T-helper 9 cell (primary cell): ENCODE data around the gene SKIC2.
A peak's percentile ranks its signal among the peaks of the same experiment; 100 is the strongest.
"Not testable (repeated sequence)": the region's sequence is repeated elsewhere in the genome, so short reads cannot be mapped to it uniquely, and the experiment has no call there.

Experiments used
- DNase-seq: peaks from one replicate; pipeline ENCODE4 v3.0.0-alpha.2; 2020
- total RNA-seq, 2 donors: gene quantifications; one replicate each; lab custom pipeline; 2026; lab: John Stamatoyannopoulos, UW

Gene SKIC2
- 132 to 158 reads per million in 2 donors for total RNA-seq

DNA sequence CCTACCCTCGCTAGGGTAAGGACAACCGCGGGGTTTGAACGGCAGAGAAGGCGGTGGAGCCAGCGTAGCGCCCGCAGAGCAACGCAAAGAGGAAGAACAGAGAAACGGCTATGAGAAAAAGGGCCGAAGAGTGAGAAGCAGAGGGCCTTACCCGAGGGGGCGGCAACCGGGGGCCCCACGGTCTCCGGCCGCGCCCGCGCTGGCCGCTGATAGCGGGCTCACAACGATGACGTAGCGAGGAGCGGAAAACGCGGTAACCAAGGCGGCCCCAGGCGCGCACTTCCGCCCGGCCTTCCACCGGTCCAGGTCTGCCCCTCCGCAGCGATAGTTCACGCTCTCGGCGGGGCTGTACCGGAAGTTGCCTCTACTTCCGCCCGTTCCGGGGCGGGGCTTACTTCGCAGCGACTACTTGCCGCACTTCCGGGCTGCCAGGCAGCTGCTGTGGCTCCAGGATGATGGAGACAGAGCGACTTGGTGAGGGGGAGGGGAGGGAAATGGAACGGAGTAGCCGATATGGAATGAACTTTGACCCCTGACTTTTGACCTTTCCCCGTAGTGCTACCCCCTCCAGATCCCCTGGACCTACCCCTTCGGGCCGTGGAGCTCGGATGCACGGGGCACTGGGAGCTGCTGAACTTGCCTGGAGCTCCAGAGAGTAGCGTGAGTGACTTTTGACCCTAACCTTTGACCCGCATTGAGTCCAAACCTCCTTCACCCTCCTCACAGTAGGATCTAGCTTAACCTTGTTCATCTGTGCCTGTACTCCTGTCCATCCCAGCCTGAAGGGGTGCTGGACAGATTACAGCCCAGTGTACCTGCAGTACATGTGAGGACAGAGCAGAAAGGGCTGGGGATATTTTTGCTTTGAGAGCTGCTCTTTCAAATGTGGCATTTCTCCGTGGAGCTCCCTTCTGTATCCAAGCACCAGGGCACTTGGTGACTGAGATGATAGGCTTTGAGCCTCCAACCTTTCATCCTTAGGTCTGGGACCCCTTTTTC is at the start of gene SKIC2, which contains the start of gene NELFE:
SKIC2 (plus strand) TSS at position 435 of the 999 bp plus-strand sequence; CDS start at position 453, 18 bp downstream.
NELFE (minus strand) TSS at position 231 of the 999 bp plus-strand sequence. CDS start 525 bp downstream, outside the sequence.
- DNase-seq, result peak; percentile 96

DNA sequence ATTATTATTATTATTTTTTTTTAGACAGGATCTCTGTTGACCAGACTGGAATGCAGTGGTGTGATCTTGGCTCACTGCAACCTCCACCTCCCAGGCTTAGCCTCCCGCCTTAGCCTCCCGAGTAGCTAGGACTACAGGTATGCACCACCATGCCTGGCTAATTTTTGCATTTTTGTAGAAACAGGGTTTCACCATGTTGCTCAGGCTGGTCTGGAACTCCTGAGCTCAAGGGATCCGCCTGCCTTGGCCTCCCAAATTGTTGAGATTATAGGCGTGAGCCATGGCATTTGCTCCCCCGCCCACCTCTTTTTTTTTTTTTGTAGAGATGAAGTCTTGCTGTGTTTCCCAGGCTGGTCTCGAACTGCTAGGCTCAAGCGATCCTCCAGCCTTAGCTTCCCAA is 49.7 kb upstream of the SKIC2 start:
- not testable (repeated sequence) for DNase-seq

DNA sequence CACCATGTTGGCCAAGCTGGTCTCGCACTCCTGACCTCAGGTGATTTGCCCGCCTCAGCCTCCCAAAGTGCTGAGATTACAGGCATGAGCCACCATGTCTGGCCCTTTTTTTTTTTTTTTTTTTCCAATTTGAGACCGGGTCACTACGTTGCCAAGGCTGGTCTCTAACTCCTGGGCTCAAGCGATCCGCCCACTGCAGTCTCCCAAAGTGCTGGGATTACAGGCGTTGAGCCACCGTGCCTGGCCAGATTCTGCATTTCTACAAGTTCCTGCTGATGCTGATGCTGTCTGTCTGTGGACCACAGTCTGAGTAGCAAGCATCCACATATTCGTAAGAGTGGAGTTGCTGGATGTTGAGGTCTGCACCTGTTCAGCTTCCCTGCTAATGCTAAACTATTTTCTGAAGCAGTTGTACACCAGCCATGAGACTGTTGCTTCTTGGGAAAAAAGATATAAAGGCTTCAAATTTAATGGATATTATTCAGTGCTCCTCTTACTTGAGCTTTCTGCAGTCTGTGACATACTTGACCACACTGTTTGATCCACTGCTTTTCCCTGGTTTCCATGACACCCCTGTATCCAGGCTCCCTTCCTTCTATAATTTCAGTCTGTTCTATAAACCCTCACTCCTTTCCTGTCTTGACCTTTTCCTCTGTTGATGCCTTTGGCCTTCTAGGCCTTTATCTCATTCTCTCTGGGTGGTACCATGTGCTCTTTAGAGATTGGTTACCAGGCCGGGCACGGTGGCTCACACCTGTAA is 47.0 kb upstream of the SKIC2 start:
- no peak for DNase-seq

DNA sequence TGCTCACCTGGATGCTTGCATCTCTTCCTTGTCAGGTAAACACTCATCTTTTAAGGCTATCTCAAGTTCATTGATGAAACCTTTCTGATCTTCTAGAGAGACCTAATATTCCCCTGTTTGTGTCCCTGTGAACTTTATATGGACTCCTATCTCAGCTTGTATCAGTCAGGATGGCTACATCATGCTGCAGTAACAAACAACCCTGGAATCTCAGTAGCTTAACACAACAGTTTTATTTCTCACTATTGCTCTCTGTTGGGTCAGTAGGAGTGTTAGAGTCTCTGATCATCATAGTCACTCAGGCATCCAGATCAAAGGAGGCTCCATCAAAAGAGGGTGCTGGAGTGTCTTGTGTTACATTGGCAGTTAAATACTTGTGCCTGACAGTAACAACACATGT is 43.6 kb upstream of the SKIC2 start:
- no peak for DNase-seq

DNA sequence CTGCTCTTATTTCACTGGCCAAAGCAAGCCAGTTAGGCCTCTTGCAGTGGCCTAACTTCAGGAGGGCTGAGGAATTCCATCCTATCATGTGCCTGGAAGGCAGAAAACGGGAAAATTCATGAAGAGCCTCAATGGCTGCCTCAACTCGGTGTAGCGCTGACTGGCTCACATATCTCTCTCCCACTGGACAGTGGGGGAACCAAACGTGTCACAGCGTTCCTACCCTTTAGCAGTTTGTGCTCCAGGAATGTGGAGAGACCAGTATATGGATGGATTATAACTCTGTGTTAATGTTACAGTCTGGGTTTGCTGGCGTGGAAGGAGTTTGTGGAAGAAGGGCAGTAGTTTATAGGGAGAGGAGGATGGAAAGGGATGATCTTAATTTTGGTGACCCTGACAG is 43.2 kb upstream of the SKIC2 start:
- no peak for DNase-seq

DNA sequence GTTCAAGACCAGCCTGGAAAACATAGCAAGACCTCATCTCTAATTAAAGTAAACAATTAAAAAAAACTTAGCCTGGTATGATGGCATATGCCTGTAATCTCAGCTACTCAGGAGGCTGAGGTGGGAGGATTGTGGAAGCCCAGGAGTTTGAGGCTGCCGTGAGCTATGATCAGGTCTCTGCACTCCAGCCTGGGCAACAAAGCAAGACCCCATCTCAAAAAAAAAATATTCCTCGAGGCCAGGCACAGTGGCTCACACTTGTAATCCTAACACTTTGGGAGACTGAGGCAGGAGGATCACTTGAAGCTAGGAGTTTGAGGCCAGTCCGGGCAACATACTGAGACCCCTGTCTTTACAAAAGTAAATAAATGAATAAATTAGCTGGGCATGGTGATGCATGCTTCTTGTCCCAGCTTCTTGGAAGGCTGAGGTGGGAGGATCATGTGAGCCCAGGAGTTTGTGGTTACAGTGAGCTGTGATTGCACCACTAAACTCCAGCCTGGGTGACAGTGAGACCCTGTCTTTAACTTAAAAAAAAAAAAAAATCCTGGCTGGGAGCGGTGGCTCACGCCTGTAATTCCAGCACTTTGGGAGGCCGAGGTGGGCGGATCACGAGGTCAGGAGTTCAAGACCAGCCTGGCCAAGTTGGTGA is 40.8 kb upstream of the SKIC2 start:
- DNase-seq, result no peak

DNA sequence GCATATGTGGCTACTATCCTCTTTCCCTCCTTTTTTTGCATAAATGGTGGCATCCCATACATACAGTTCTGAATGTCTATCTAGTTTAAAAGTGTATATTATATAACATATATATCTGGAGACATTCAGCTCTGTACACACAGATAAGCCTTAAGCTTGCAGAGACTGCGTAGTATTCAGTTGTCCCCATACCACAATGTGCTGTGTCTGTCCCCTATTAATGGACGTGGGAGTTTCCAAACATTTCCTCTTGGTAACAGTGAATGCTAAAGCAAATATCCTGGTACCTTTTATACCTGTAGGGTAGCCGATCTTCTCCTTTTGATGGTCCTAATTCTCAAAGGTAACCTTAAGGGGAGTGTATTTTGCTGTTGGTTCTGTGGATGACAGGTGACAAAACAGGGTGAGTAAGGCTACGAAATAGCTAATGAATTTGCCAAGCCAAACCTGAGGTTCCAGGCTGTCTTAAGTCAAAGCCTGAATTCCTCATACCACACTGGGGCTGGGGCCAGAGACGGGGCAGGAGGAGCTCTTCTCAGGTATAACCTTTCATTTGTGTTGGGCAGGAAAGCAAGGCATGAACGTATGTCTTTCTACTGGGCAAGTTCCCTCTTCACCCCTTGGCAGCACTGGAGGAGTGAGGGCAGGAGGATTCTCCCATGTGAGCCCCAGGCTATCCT is 39.2 kb upstream of the SKIC2 start:
- DNase-seq, result no peak

DNA sequence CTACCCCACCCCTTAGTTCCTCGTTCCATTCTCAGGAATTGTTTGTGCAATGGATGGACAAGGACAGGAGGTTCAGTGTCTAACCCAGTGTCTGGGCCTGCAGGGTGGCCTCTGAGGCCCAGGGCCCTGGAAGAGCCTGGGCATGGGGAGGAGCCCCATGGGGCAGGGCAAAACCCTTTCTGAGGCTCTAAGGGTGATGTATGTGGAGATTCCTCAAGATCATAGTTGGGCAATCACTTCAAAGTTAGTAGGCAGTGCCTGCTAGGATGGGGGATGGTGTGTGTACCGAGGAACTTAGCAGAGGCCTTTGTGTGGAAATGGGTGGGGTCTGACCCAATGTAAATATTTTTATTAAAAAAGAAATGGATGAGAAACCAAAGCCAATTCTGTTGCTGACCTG is 38.2 kb upstream of the SKIC2 start:
- no peak for DNase-seq

DNA sequence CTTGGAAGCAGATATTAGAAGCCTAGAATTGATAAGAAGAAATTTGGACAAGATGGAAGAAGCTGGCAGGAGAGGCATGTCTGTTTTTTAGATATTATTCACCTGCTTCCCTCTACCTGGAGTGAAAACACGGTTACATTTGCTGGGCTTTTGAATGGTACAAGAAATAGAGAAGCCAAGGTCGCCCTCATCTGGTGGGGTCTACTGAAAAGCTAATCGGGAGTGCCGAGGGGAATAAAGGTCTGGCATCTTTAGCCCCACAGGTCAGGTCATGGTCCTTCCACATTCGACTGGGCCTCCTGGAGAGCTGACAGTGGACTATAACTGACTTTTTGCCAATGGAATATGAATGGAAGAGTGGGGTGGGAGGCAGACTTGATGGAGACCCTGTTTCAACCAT is 36.0 kb upstream of the SKIC2 start:
- DNase-seq, result no peak

DNA sequence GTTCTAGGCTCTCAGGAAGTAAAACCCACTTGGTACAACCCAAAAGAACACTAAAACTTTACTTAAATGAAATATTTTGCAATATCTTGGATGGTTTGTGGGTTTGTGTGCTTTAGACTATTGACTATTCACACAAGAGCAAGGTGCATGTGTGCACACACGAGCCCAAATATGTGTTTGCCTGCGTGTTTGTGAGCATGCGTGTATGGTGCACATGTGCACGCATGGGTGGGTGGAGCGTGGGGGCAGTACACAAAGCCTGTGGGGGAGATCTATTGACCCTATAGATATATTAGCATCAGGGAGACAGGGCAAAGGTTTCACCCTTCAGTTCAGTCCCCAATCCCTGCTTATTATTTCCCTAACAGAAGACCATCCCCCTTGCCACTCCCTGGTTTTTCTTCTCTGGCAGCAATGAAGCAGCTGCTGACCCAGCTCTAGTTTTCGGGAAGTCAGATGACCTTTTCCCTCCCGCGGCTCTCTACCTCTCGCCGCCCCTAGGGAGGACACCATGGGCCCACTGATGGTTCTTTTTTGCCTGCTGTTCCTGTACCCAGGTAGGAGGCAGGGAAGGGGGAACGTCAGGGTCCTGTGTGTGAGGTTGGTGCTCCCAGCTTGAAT is 31.6 kb upstream of the SKIC2 start, which contains the start of gene C2:
C2 (plus strand) TSS at position 476 of the 621 bp plus-strand sequence; CDS start at position 512, 36 bp downstream.
- DNase-seq, result no peak

DNA sequence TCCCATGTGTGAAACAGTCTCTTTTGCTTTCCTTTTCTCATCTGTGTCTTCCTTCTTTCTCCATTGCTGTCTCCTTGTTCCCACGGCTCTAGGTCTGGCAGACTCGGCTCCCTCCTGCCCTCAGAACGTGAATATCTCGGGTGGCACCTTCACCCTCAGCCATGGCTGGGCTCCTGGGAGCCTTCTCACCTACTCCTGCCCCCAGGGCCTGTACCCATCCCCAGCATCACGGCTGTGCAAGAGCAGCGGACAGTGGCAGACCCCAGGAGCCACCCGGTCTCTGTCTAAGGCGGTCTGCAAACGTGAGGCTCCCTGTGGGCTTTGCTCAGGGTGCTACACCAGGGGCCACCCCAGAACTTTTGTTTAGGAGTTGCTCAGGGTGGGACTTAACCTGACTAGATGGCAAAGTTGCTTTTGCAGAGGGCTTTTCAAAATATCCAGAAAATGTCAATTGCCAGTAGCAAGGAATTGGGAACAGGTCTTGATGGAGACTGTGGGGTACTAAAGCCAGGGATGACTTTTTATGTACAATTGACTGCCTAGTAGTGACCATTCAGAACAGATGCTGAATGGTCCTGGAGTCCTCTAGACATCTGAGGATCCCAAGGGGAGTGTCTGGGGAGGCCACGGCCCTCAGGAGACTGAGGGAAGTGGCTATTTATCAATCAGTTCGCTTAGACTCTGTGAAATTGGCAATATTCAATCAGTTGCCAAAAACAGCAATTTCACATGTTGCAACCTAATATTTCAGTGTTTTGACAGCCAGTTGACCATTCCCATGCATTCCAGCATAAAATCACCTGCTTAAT is 30.9 kb upstream of the SKIC2 start:
- DNase-seq, result no peak

DNA sequence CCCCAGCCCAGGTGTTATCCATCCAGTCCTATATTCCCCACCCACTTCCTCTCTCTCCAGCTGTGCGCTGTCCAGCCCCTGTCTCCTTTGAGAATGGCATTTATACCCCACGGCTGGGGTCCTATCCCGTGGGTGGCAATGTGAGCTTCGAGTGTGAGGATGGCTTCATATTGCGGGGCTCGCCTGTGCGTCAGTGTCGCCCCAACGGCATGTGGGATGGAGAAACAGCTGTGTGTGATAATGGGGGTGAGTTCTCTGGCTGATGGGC is 30.4 kb upstream of the SKIC2 start:
- no peak for DNase-seq

DNA sequence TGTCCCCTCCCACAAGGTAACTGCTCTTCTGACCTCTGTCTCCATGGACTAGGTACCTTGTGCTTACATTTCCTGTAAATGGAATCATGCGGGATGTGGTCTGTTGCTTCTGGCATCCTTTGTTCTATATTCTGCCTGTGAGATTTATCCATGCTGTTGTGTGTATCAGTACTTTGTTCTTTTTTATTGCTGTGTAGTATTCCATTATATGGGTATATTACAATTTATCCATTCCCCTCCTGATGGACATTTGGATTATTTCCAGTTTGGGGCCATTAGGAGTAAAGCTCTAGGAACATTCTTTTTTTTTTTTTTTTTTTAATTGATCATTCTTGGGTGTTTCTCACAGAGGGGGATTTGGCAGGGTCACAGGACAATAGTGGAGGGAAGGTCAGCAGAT is 28.0 kb upstream of the SKIC2 start:
- DNase-seq, result no peak

DNA sequence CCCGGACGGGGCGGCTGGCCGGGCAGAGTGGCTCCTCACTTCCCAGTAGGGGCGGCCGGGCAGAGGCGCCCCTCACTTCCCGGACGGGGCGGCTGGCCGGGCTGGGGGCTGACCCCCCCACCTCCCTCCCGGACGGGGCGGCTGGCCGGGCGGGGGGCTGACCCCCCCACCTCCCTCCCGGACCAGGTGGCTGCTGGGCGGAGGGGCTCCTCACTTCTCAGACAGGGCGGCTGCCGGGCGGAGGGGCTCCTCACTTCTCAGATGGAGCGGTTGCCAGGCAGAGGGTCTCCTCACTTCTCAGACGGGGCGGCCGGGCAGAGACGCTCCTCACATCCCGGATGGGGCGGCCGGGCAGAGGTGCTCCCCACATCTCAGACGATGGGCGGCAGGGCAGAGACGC is 26.8 kb upstream of the SKIC2 start:
- not testable (repeated sequence) for DNase-seq

DNA sequence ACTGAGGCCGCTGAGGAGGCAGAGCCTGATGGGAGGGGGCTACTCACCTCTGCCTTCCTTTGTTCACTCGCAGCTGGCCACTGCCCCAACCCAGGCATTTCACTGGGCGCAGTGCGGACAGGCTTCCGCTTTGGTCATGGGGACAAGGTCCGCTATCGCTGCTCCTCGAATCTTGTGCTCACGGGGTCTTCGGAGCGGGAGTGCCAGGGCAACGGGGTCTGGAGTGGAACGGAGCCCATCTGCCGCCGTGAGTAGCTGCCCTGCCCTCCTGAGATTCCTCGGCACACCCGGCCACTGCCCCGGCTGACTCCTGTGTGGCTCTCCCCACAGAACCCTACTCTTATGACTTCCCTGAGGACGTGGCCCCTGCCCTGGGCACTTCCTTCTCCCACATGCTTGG is 25.4 kb upstream of the SKIC2 start:
- DNase-seq, result no peak

DNA sequence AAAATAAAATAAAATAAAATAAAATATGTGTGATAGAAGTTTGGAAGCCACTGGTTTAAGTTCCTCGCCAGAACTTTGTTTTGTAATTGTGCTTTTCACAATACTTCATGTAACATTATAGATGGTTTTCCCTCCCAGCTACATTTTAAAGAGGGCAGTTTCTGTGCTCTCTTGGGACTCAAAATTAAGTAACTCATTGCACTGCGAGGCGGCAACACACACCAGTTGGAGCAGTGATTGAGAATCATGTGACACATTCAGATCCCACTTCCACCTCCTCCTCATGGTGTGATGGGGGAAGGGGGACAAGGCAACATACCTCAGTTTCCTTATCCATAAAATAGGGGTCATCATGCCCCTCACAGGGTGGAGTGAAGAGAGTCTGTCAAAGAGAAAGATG is 24.0 kb upstream of the SKIC2 start:
- DNase-seq, result no peak

DNA sequence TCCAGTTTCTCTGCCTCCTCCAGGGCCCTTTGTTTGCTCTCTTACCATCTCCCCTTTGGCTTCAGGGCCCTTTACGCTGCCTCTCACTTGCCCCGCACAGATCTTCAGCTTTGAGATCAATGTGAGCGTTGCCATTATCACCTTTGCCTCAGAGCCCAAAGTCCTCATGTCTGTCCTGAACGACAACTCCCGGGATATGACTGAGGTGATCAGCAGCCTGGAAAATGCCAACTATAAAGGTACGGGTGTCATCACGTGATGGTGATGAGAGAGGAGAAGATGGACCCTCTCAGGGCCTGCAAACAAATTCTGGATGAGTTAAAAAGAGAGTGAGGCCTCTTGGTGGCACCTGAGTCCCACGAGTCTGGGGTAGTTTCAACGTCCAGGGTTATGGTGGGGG is 23.2 kb upstream of the SKIC2 start:
- no peak for DNase-seq

DNA sequence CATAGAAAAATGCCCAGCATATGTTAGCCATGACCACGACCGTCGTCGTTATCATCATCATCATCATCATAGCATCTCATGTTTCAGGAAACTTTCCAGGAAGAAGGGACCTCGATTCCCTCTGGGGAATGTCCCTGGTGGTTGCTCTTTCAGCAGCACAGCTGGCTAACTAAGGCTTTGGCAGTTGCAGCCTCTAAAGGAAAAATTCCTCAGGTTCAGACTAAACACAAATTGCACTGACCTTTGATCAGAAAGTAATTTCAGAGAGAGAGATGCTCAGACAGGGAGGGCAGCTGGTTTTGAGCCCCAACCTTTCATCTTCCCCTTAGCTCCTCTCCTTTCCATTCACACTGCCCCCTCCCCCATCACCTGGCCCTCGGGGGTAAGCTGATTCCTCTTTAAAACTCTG is 18.7 kb upstream of the SKIC2 start:
- DNase-seq, result no peak

DNA sequence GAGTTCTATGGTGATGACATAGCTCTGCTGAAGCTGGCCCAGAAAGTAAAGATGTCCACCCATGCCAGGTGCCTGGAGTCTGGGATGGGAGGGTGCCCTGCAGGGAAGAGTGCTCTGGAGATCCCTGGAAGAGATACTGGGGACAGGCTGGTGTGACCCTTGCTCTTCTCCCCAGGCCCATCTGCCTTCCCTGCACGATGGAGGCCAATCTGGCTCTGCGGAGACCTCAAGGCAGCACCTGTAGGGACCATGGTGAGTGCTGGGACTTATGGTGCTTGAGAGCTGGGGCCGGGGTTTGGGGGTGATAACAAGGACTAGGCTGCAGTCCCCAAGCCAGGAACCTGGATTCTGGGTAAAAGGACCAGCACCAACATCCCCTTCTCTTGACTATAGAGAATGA is 15.2 kb upstream of the SKIC2 start:
- no peak for DNase-seq

DNA sequence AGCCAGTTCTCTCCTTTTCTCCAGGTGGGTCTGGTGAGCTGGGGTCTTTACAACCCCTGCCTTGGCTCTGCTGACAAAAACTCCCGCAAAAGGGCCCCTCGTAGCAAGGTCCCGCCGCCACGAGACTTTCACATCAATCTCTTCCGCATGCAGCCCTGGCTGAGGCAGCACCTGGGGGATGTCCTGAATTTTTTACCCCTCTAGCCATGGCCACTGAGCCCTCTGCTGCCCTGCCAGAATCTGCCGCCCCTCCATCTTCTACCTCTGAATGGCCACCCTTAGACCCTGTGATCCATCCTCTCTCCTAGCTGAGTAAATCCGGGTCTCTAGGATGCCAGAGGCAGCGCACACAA is 13.8 kb upstream of the SKIC2 start:
- no peak for DNase-seq
